NCI-H128 (cell line): ENCODE data around the gene TNRC6C.

ENCODE experiments used
- DNase-seq: peaks from one replicate; lab custom pipeline; 2025; ENCODE audit not compliant: unreplicated experiment; lab: John Stamatoyannopoulos, UW

TNRC6C gene

DNA sequence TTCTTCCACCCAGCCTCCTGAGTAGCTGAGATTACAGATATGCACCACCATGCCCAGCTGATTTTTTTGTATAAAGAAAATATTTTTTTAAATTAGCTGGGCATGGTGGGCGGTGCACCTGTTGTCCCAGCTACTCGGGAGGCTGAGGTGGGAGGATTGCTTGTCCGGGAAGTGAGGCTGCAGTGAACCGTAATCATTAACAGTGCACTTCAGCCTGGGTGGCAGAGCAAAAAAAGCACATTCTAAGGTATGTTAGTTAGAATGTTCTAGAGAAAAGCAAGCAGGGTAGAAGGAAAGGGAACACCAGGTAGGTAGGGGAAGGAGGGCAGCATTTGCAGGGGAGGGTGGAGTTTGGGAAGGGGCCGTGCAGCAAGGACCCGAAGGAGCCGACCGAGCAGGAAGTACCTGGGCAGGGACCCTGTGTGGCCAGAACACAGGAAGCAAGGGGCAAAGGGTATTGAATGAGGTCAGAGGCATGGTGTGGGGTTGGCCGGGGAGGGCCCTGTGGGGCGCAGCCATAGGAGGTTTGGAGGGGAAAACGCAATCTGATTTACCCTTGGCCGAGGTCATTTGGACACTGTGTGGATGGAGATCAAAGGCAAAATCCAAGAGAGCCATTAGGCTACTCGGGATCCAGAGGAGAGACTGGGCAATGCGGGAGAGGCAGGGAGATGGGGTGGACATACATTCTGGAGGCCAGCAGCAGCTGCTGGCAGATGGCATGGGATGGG lies 189.9 kb downstream of the TNRC6C start:
- DNase-seq: no peak

DNA sequence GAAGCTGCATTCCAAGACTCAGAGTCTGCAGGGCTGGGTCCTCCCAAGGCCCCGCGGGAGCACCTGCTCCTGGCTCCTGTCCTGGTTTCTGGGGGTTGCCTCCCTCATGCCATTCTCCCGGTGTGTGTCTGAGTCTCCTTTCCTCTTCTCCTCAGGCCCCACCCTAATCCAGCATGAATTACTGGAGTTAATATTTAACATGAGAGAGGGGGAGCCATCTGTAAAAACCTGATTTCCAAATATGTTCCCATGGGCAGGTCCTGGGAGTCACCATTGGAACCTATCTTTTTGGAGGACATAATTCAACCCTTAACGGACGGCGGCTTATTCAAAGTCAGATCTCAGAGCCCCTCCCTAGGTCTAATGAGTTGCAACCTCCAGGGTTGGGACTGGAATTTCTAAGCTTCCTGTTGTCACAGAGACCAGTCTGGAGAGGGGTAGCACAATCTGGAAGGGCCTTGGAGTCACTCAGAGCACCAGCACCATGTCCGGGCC lies 193.1 kb downstream of the TNRC6C start:
- DNase-seq: no peak

DNA sequence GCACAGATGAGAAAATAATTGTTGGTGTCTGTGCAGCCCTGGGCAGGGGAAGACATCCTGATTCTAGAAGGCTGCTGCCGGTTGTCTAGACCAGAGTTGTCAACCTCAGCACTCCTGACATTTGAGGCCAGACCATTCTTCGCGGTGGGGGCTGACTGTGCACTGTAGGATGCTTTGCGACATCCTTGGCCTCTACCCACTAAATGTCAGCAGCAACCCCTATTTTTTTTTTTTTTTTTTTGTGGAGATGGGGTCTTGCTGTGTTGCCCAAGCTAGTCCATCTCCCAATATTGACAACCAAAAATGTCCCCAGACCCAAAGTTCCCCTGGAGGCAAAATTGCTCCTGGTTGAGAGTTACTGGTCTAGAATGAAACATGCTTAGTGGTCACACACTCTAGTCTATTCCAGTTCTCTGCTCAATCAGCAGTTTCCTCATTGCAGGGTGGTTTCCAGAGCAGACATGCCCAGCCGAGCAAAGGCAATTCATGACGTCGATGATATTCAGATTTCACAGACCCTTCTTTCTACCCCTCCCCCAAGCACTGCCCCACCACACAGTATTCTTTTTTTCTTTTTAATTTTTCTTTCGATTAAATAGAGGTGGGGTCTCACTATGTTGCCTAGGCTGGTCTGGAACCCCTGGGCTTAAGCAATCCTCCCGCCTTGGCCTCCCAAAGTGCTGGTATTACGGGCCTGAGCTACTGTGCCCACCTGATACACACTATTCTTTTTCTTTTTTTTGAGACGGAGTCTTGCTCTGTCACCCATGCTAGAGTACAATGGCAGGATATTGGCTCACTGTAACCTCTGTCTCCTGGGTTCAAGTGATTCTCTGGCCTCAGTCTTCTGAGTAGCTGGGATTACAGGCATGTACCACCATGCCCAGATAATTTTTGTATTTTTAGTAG lies 196.7 kb downstream of the TNRC6C start:
- DNase-seq: no peak
